Measurements from ENCODE around the gene TTC31.
"Not testable (repeated sequence)": the region's sequence is repeated elsewhere in the genome, so short reads cannot be mapped to it uniquely, and the experiment has no call there.

The TTC31 gene

DNA sequence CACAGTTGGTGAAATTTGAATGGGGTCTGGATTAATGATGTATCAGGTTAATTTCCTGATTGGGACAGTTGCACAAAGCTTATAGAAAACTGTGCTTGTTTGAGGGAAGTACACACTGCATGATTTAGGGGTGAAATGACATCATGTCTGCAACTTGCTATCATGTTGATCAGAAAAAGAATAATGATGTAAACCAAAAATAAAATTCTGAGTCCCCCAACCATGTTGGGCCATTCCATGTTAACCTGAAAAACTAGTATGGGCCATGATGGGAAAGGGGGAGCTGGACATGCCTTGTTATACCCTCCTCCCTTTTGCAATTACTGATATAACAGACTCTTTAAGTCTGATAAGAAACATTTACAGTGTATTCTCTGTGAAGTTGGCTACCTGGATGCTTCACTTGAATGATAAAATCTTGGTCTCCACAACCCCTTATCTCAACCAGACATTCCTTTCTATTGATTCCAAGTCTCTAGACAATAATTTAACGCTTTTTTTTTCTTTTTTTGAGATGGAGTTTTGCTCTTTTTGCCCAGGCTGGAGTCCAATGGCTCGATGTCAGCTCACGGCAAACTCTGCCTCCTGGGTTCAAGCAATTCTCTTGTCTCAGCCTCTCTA, 32.2 kb upstream of the TTC31 start:
- intact Hi-C loops (cut with DNase I), result no loop called here

DNA sequence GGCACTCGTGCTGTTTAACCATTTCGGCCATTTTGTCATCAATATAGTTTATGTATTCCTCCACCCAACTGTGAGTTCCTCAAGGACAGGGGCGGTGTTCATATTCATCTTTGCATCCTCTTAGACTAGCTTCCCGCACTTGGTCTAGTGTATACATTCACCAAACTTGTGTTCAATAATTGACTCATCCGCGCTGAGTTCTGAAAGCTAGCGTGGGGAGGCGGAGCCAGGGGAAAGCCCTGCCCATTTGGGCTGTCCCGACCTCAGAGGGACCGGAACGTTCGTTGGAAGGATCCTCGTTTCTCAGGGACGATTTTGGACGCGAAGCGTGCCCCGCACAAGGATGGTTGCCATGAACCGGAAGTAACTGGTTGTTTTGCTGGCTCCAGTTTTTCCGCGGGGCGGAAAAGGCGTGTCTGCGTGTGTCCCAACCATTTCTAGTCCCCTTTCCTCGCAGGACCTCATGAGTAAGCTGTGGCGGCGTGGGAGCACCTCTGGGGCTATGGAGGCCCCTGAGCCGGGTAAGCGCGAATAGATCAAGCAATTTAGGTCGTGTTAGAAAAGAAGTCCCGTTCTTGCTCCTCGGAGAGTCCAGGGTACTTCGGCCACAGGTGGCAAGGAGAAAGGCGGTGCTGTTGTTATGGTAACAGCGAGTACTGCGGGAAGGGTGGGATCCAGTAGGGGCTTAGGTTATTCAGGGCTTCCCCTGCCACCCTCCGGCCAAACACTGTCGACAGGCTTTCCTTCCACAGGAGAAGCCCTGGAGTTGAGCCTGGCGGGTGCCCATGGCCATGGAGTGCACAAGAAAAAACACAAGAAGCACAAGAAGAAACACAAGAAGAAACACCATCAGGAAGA, 28.0 kb upstream of the TTC31 start, which contains the start of gene INO80B:
Gene INO80B, plus strand, starts transcription at position 434 of the 858 bp plus-strand sequence. Its CDS starts 30 bp downstream, at position 464.
- DNase-seq, result peak; percentile 92 to 99 (median 96)
- intact Hi-C loops (cut with DNase I), result loop anchor here (2.0 kb wide), 2 partner anchors 14 to 28 kb away; partner anchors contain the start of genes CCDC142, RTKN and TTC31

More for the DNA sequence above, 32.2 kb upstream of the TTC31 start:
- DNase-seq, result no peak

DNA sequence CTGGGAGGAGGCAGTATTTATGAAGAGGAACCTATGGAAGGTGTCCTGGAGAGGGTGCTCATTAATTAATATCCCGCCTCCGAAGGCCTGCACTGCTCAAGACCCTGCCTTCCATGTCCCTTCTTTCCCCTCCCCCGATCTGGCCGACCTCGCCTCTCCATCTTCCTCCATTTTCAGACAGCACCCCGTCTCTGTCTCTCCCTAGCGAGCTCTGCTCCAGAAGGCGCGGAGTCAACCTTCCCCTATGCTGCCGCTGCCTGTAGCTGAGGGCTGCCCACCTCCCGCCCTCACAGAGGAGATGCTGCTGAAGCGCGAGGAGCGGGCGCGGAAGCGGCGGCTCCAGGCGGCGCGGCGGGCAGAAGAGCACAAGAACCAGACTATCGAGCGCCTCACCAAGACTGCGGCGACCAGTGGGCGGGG, 25.7 kb upstream of the TTC31 start:
- intact Hi-C loops (cut with DNase I), result no loop called here
- DNase-seq, result peak in 10 of 42 donors; percentile 55 to 81 (median 74)

DNA sequence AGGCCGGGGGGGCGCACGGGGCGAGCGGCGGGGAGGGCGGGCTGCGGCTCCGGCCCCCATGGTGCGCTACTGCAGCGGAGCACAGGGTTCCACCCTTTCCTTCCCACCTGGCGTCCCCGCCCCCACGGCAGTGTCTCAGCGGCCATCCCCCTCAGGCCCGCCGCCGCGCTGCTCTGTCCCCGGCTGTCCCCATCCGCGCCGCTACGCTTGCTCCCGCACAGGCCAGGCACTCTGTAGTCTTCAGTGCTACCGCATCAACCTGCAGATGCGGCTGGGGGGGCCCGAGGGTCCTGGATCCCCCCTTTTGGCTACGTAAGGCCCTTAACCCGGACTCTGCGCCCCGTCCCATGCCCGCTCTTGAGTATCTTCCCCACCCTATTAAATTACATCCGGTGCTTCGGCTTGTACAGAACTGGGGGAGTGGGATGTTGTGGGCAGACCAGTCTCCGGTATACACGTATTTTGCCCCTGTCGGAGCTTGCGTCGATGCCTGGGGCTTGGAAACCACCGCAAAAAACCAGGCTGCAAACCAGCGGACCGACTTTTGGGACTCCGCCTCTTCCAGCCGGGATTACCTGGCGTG, 25.2 kb upstream of the TTC31 start:
- intact Hi-C loops (cut with DNase I), result no loop called here
- peak in 33 of 42 donors; percentile 24 to 87 (median 69) for DNase-seq

DNA sequence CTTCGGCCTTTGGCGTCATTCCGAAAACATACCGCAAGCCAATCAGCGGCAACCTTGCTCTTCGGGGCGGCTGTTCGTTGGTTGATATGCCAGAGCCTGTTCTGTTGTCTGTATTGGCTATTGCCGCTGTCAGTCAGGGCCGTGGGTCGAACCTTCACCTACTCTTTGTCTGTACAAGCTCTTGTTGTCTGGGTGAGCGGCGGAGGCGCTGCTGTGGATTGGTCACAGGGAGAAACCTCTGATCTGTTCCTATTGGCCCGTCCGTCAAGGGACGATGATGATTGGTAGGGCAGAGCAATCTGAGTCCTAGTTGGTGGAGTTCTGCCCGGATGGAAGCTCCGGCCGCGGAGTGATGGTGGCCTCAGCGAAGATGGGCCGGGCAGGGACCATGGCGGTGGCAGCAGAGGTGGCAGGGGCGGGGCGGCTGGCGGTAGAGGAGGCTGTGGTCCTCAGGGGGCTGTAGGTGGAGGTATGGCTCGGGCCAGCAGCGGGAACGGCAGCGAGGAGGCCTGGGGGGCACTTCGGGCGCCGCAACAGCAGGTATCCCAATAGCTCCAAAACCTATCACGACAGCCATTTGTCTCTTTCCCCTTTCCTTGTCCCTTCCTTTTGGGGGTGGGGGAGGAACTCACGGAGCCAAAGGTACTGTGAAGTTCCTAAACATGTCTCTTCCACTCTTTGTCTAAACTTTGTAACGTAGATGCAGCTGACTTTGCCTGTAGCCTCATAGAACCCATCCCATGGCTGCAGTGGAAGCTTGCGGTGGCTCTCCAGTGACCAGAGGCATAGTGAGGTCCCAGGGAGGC, 24.5 kb upstream of the TTC31 start, which contains the start of gene WBP1:
Gene WBP1, plus strand, starts transcription at position 307 of the 806 bp plus-strand sequence. Its CDS starts 165 bp downstream, at position 472.
- intact Hi-C loops (cut with DNase I), result no loop called here
- DNase-seq, result peak; percentile 98 to 100 (median 100)

DNA sequence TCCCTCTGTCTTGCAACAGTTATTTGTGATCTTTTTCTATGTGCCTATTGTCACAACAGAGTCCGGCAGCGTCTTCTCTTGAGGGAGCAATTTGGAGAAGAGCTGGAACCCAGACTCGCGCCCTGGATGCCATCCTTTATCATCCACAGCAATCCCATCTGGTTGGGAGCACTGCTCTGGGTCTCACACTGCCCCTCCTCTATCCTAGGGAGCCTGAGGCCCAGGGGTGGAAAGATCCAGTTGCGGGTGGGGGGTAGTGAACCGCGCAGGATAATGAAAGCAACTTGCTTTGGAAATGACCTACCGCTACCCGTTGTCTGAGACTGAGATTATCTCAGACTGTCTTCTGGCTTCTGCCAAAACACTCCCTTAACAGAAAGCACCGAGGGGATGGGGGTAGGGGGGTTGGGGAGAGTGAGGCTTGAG, 23.9 kb upstream of the TTC31 start:
- no peak for DNase-seq
- intact Hi-C loops (cut with DNase I), result no loop called here

DNA sequence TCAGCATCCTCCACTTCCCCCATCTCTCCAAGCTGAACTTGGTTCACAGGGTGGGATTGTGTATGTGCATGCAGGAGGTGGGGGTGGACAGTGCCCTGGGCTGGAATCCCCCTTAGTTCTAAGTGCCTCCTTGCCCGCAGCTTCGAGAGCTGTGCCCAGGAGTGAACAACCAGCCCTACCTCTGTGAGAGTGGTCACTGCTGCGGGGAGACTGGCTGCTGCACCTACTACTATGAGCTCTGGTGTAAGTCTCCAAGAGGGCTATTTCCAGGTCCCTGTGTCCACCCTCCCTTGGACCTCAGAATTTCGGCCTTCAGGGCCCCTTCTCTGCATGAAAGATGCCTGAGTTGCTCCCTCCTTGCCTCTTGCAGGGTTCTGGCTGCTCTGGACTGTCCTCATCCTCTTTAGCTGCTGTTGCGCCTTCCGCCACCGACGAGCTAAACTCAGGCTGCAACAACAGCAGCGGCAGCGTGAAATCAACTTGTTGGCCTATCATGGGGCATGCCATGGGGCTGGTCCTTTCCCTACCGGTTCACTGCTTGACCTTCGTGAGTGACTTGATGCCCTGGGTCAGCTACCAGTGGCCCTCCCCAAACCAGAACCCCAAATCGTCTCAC, 23.3 kb upstream of the TTC31 start:
- intact Hi-C loops (cut with DNase I); DNase-seq: not testable (repeated sequence)

DNA sequence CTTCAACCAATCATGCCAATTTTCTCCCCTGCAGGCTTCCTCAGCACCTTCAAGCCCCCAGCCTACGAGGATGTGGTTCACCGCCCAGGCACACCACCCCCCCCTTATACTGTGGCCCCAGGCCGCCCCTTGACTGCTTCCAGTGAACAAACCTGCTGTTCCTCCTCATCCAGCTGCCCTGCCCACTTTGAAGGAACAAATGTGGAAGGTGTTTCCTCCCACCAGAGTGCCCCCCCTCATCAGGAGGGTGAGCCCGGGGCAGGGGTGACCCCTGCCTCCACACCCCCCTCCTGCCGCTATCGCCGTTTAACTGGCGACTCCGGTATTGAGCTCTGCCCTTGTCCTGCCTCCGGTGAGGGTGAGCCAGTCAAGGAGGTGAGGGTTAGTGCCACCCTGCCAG, 22.7 kb upstream of the TTC31 start:
- intact Hi-C loops (cut with DNase I); DNase-seq: not testable (repeated sequence)

DNA sequence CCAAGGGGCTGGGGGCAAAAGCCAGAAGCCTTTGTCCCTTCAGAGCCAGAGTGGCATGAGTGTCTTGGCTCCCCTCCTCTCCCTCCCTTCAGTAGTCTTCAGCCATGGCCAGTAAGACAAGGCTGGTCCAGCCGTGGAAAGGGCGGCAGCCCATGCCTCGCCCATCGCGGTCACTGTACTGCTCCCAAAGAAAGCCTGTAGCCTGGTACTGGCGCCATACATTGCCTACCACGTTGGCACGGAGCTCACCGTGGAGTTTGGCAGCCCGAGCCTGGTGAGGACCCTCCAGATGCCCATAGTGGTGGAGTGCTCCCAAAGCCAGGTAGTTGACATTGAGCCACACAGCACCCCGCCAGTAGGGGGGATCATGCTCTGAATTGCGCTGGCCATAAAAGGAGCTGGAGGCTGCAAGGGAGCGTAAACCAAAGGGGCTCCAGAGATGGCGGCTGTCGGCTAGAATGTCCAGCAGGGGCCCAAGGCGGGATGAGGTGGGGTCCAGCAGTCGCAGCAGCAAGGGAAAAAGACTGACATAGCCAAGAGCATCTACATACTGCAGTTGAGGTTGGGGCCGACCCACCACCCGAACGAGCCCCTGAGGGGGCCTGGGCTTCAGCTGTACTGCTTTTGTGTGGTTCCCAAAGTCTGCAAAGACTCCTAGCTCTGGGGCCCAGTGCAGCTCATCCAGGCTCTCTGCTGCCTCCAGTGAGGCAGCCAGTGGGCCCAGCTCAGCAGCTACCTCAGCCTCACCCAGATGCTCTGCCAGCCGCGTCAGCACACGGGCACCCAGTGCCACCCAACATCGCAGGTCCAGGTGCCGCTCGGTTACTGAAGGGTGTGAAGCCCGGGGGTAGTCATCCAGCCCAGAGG, 21.5 kb upstream of the TTC31 start:
- DNase-seq, result no peak
- intact Hi-C loops (cut with DNase I), result no loop called here

DNA sequence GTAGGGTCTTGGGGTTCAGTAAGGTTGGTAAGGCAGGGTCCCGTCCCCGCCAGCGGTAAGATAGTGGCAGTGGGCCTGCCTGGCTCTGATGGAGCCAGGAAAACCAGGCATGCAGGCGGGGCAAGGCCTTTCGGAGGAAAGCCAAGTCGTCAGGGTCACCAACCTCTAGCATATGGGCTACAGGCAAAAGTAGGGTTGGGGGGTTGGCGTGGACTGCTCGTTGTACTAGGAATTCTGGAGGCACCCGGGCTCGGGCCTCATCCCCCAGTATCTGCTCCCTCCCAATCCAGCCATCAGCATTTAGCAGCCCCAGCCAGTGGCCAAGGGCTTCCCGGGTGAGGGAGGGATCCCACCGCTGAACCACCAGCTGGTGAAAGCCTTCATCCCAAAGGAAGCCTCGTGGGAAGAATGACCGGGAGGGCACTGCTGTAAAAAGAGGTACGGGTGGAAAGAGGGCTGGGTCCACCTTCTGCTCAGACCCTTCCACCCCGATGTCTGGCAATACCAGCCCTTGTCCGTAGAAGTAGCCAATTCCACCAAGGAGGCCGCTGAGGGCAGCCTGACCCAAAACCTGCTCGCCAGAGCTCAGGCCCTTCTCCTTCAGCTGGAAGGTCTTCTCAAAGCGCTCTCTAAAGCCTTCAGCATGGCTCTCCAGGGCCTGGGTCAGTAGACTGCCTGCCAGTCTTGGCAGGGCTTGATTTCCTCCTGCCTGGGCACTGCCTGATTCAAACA, 20.7 kb upstream of the TTC31 start:
- intact Hi-C loops (cut with DNase I), result no loop called here
- DNase-seq, result no peak

DNA sequence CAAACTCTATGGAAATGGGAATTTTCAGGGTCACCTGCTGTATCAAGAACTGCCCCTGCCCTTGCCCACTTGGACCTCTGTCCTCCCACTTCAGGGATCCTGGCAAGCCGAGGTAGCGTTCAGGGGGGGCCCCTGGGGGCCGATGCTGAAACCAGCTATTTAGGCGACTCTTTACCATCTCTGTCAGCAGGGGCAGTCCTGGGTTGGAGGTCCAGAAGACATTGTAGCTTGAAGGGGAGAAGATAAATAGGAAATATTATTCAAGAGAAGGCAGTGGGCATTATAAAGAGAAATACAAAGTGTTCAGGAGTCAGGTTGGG, 20.1 kb upstream of the TTC31 start:
- intact Hi-C loops (cut with DNase I), result no loop called here
- no peak for DNase-seq

DNA sequence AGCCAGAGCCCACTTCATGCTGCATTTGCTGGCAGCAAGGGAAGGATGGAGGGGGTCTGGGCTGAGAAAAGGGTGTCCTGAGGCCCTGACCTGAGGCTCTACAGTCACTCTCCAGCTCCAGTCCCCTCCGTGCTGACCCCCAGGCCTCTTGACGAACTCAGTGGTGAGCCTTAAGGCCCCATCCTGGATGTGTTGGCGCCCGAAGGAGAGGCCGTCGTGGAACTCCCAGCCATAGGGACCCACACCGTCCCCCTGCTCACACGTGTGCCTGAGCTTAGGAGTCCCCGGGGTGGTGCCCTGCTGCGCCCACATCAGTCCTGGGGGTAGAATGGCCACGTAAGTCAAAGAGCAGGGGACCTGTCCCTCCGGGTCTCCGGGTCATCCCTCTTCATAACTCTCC, 18.5 kb upstream of the TTC31 start:
- intact Hi-C loops (cut with DNase I), result no loop called here
- DNase-seq, result no peak

DNA sequence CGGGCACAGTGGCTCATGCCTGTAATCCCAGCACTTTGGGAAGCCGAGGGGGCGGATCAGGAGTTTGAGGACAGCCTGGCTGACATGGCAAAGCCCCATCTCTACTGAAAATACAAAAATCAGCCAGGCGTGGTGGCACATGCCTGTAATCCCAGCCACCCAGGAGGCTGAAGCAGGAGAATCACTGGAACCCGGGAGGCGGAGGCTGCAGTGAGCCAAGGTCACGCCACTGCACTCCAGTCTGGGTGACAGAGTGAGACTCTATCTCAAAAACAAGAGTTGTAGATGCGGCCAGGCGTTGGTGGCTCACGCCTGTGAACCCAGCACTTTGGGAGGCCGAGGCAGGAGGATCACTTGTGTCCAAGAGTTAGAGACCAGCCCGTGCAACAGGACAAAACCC, 12.1 kb upstream of the TTC31 start:
- intact Hi-C loops (cut with DNase I); DNase-seq: not testable (repeated sequence)

DNA sequence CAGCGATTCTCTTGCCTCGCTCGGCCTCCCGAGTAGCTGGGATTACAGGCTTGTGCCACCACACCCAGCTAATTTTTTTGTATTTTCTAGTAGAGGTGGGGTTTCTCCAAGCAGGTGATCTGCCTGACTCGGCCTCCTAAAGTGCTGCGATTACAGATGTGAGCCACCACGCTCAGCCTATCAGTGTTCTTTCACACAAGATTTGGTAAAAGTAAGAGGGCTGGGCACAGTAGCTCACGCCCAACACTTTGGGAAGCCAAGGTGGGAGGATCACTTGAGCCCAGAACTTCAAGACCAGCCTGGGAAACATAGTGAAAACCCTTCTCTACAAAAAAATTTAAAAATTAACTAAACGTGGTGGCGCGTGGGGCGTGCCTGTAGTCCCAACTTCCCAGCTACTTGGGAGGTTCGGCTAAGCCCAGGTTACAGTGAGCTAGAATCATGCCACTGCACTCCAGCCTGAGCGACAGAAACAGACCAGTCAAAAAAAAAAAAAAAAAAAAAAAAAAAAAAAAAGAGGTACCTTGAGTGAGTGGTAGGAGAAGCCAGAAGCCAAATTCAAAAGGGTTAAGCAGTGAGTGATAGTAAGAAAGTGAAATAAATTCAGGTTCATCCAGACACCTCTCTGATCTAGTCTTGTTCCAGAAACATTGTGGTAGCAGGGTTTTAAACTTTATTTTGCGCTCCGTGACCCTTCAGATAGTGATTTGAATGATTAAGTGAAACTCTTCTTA, 11.4 kb upstream of the TTC31 start:
- intact Hi-C loops (cut with DNase I), result no loop called here
- DNase-seq, result no peak

DNA sequence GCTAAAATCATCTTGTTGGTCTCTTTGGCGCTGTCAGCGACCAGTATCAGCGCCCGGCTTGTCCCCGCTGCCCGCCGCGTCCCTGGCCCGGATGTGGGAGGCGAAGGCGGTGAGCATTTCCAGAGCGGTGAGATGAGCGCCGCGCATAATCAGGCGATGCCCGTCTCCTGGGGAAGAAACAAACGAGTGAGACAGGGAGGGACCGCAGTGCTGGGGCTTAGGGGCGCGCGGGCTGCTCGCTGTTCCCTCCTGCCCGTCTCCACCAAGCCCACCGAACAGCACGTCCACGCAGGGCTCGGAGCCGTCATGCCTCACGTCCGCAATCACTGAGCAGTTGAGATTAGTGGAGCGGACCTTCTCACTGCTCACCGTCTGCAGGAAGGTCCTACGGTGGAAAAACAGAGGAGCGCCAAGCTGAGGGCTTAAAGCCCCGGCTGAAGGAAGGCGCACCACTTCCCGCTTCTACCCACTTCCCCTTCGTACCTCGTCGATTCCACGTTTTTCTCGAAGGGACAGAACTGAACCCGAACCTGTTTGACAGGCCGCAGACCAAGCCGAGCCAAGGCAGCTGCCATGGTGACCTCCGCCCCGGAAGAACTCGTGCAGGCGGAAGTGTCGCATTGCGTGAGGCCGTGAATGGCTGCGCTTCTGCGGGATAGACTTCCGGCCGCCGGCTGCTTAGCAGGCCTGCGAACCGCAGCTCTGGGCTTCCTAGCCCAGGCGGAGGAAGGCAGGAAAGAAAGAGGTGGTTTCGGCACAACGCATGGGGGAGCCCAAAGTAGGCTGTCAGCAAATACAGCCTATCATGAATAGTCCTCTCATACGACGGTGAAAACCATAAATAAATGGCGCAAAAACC, 10.6 kb upstream of the TTC31 start, which contains the start of gene MRPL53:
Gene MRPL53, minus strand, starts transcription at position 595 of the 859 bp plus-strand sequence. Its CDS starts 20 bp downstream, at position 575.
- intact Hi-C loops (cut with DNase I), result no loop called here
- DNase-seq, result peak; percentile 90 to 99 (median 96)

All from head of caudate nucleus (tissue), 42 donors.